H9 (cell line): ENCODE data around the gene STAC. TPM values are rescaled to one million over a fixed set of nuclear protein-coding genes. Genes with fewer than 3 reads are reported as not detected.

Experiments
- DNase-seq: peaks from one replicate; pipeline ENCODE4 v3.0.0-alpha.2; 2017
- H2AFZ ChIP-seq: one replicate; pipeline ENCODE4 v1.6.1; 2013; ENCODE audit warnings: mild to moderate bottlenecking, low read length, control low read depth, moderate library complexity
- H2AK5ac ChIP-seq: 2 replicates; pipeline ENCODE4 v1.6.1; 2013; ENCODE audit warnings: low read length, control low read depth, mixed read lengths; ENCODE audit not compliant: insufficient read length
- H2BK120ac ChIP-seq: one replicate; pipeline ENCODE4 v1.6.1; 2013; ENCODE audit warnings: low read depth, mild to moderate bottlenecking, low read length, control low read depth, inconsistent platforms; ENCODE audit not compliant: poor library complexity, severe bottlenecking
- H2BK12ac ChIP-seq: 2 replicates; pipeline ENCODE4 v1.6.1; 2013; ENCODE audit warnings: low read length, control low read depth, mixed read lengths, low read depth; ENCODE audit not compliant: insufficient read length
- H2BK15ac ChIP-seq: 2 replicates; pipeline ENCODE4 v1.6.1; 2013; ENCODE audit warnings: low read depth, low read length, control low read depth
- H2BK20ac ChIP-seq: one replicate; pipeline ENCODE4 v1.6.1; 2013; ENCODE audit warnings: low read depth, mild to moderate bottlenecking, low read length, control low read depth, inconsistent platforms; ENCODE audit not compliant: poor library complexity, severe bottlenecking
- H2BK5ac ChIP-seq: 2 replicates; pipeline ENCODE4 v1.6.1; 2013; ENCODE audit warnings: low read length, control low read depth, mixed read lengths; ENCODE audit not compliant: insufficient read length
- H3K14ac ChIP-seq: 2 replicates; pipeline ENCODE4 v1.6.1; 2013; ENCODE audit warnings: low read length, control low read depth; ENCODE audit not compliant: insufficient read depth
- H3K18ac ChIP-seq: 2 replicates; pipeline ENCODE4 v1.6.1; 2013; ENCODE audit warnings: low read depth, mild to moderate bottlenecking, mixed read lengths, low read length, control low read depth; ENCODE audit not compliant: insufficient read length
- H3K23ac ChIP-seq: 2 replicates; pipeline ENCODE4 v1.6.1; 2013; ENCODE audit warnings: low read length, control low read depth, mixed read lengths, low read depth; ENCODE audit not compliant: insufficient read length
- H3K23me2 ChIP-seq: 2 replicates; pipeline ENCODE4 v1.6.1; 2013; ENCODE audit warnings: low read depth, mild to moderate bottlenecking, mixed read lengths, low read length, control low read depth; ENCODE audit not compliant: insufficient read length, poor library complexity, severe bottlenecking
- H3K27ac ChIP-seq: 2 replicates; pipeline ENCODE4 v1.5.1; 2013; ENCODE audit warnings: low read length, control low read depth, mixed read lengths, low read depth; ENCODE audit not compliant: insufficient read length
- H3K27me3 ChIP-seq: 2 replicates; pipeline ENCODE4 v1.6.1; 2013; ENCODE audit warnings: low read length, control low read depth, inconsistent platforms; ENCODE audit not compliant: insufficient read depth
- H3K4ac ChIP-seq: 2 replicates; pipeline ENCODE4 v1.6.1; 2013; ENCODE audit warnings: low read depth, mild to moderate bottlenecking, control low read depth, inconsistent platforms, low read length, moderate library complexity
- H3K4me1 ChIP-seq: 2 replicates; pipeline ENCODE4 v1.6.1; 2013; ENCODE audit warnings: low read length, control low read depth, inconsistent platforms; ENCODE audit not compliant: insufficient read depth
- H3K4me2 ChIP-seq: 2 replicates; pipeline ENCODE4 v1.6.1; 2013; ENCODE audit warnings: low read length, control low read depth, mixed read lengths; ENCODE audit not compliant: insufficient read length, insufficient read depth
- H3K56ac ChIP-seq: 2 replicates; pipeline ENCODE4 v1.6.1; 2013; ENCODE audit warnings: low read depth, mild to moderate bottlenecking, mixed read lengths, low read length, control low read depth; ENCODE audit not compliant: insufficient read length
- H3K79me1 ChIP-seq: 2 replicates; pipeline ENCODE4 v1.6.1; 2013; ENCODE audit warnings: low read depth, mild to moderate bottlenecking, moderate library complexity, low read length, control low read depth, inconsistent platforms; ENCODE audit not compliant: insufficient read depth, poor library complexity, severe bottlenecking
- H3K79me2 ChIP-seq: 2 replicates; pipeline ENCODE4 v1.6.1; 2013; ENCODE audit warnings: low read length, control low read depth, inconsistent platforms; ENCODE audit not compliant: insufficient read depth
- H3K9ac ChIP-seq: 2 replicates; pipeline ENCODE4 v1.6.1; 2013; ENCODE audit warnings: low read length, control low read depth, mixed read lengths; ENCODE audit not compliant: insufficient read length; ENCODE audit errors: extremely low read depth
- H3K9me3 ChIP-seq: one replicate; pipeline ENCODE4 v1.6.1; 2013; ENCODE audit warnings: low read depth, low read length, inconsistent platforms; ENCODE audit not compliant: control insufficient read depth
- H3T11ph ChIP-seq: one replicate; pipeline ENCODE4 v1.6.1; 2013; ENCODE audit warnings: mild to moderate bottlenecking, low read length, control low read depth, inconsistent platforms
- H4K20me1 ChIP-seq: one replicate; pipeline ENCODE4 v1.6.1; 2013; ENCODE audit not compliant: control insufficient read depth, insufficient read length, insufficient read depth
- H4K5ac ChIP-seq: 2 replicates; pipeline ENCODE4 v1.6.1; 2013; ENCODE audit warnings: low read depth, mild to moderate bottlenecking, mixed read lengths, low read length, control low read depth; ENCODE audit not compliant: insufficient read length
- H4K8ac ChIP-seq: replicated peaks from 2 replicates; pipeline ENCODE4 v1.6.1; 2013; ENCODE audit warnings: low read length, control low read depth, mixed read lengths, low read depth; ENCODE audit not compliant: insufficient read length
- H4K91ac ChIP-seq: 2 replicates; pipeline ENCODE4 v1.6.1; 2013; ENCODE audit warnings: low read depth, mild to moderate bottlenecking, moderate library complexity, mixed read lengths, low read length, control low read depth; ENCODE audit not compliant: insufficient read length
- H3K27ac Mint-ChIP-seq, 3 experiments: 2 replicates in 2 of 3; 3 replicates in 1 of 3; pipeline ENCODE4 v1.8.0; 2020 to 2021; ENCODE audit warnings: mixed read lengths in 3 of 3, mild to moderate bottlenecking in 1 of 3, moderate library complexity in 1 of 3
- H3K27me3 Mint-ChIP-seq: 2 replicates; pipeline ENCODE4 v1.8.0; 2021; ENCODE audit warnings: low read depth, mild to moderate bottlenecking, moderate library complexity, mixed read lengths
- H3K36me3 Mint-ChIP-seq, 3 experiments: 2 replicates in 2 of 3; 3 replicates in 1 of 3; pipeline ENCODE4 v1.8.0; 2020 to 2021; ENCODE audit warnings: low read depth in 3 of 3, mixed read lengths in 3 of 3; ENCODE audit not compliant: insufficient read depth in 1 of 3
- H3K4me1 Mint-ChIP-seq, 2 experiments: 2 replicates each; pipeline ENCODE4 v1.8.0; 2020; ENCODE audit warnings: mixed read lengths in 2 of 2
- H3K4me3 Mint-ChIP-seq, 2 experiments: 2 replicates in 1 of 2; 3 replicates in 1 of 2; pipeline ENCODE4 v1.8.0; 2020 to 2021; ENCODE audit warnings: mild to moderate bottlenecking in 2 of 2, mixed read lengths in 2 of 2, moderate library complexity in 1 of 2
- H3K9me3 Mint-ChIP-seq, 2 experiments: 2 replicates in 1 of 2; 3 replicates in 1 of 2; pipeline ENCODE4 v1.8.0; 2020; ENCODE audit warnings: mild to moderate bottlenecking in 2 of 2, mixed read lengths in 2 of 2, moderate library complexity in 1 of 2
- CTCF ChIP-seq: fragments of 200-600 bp; sonication (generic); conservative IDR thresholded peaks from 3 replicates; pipeline ENCODE4 v1.8.0; 2021; ENCODE audit warnings: antibody characterized with exemption, mild to moderate bottlenecking
- WGBS: extraction: QIAGEN DNeasy Blood & Tissue Kit; methylation state at CpG from one replicate; pipeline ENCODE4 v1.1.7; 2013; ENCODE audit warnings: missing lambda C conversion rate, low lambda C conversion rate, mixed read lengths; ENCODE audit not compliant: insufficient read length; ENCODE audit errors: extremely low coverage; 5-methylcytosine and 5-hydroxymethylcytosine counted together
- total RNA-seq: library from RNA; stranded (reverse); gene quantifications from 2 replicates; pipeline ENCODE4 v1.2.1, GENCODE V29; 2021

The STAC gene
- total RNA-seq, 1 experiment from 2014 or later = 3.0 TPM

GRCh38 chr3:36543276-36543997, 163.1 kb downstream of the STAC start:
- Histone ChIP-seq H3K4me2 (no peak overlapping the region), H3K9ac (no peak overlapping the region), H3K14ac (no peak overlapping the region), H2AFZ (no peak overlapping the region), H4K5ac (no peak overlapping the region), H3K56ac (no peak overlapping the region), H3K79me2 (no peaks in the 10 kb centered on the region), H3K23ac (no peak overlapping the region), H3K4me1 (no peaks in the 10 kb centered on the region), H3K9me3 (no peaks in the 10 kb centered on the region), H2BK20ac (no peak overlapping the region), H2BK5ac (no peak overlapping the region), H3K27ac (no peak overlapping the region), H4K8ac (no peak overlapping the region), H3K79me1 (no peaks in the 10 kb centered on the region), H4K20me1 (no peaks in the 10 kb centered on the region), H3K27me3 (no peaks in the 10 kb centered on the region), H3K4ac (no peak overlapping the region), H2BK12ac (no peak overlapping the region), H4K91ac (no peak overlapping the region), H3K18ac (no peak overlapping the region), H2BK15ac (no peak overlapping the region), H2AK5ac (no peak overlapping the region), H3T11ph (no peak overlapping the region), H2BK120ac (no peak overlapping the region), H3K23me2 (no peaks in the 10 kb centered on the region)
- H3K27me3 Mint-ChIP-seq = no peaks in the 10 kb centered on the region; the same call in 1 of the 2 replicates
- no CpG with 5 or more reads among the region's 5 CpGs for WGBS
- peaks cover 4 to 6% of the 10 kb centered on the region in 2 experiments; a peak in 2 of 4 replicates for H3K4me1 Mint-ChIP-seq
- H3K36me3 Mint-ChIP-seq = peaks cover 2 to 4% (median 2%) of the 10 kb centered on the region in 3 experiments; a peak in 5 of 7 replicates
- DNase-seq = no peak
- H3K27ac Mint-ChIP-seq = no peak overlapping the region
- TF ChIP-seq CTCF = no peak
- H3K4me3 Mint-ChIP-seq = no peak overlapping the region
- peaks cover 3 to 5% of the 10 kb centered on the region in 2 experiments; a peak in 4 of 5 replicates for H3K9me3 Mint-ChIP-seq
